Choroid plexus epithelial cell (primary cell): Measurements from ENCODE around the gene CSTF2T.

Experiments
- DNase-seq: peaks from one replicate; pipeline ENCODE4 v3.0.0-alpha.2; 2010; ENCODE audit warnings: low read depth
- H3K4me3 ChIP-seq: 2 replicates; pipeline ENCODE4 v1.5.1; 2011; ENCODE audit warnings: low read depth, mild to moderate bottlenecking, control low read depth, low read length, moderate library complexity
- CTCF ChIP-seq: conservative IDR thresholded peaks from 2 replicates; pipeline ENCODE4 v1.5.1; 2011; ENCODE audit warnings: low read depth, mild to moderate bottlenecking, control low read depth, inconsistent platforms, low read length, moderate library complexity

The CSTF2T gene

DNA sequence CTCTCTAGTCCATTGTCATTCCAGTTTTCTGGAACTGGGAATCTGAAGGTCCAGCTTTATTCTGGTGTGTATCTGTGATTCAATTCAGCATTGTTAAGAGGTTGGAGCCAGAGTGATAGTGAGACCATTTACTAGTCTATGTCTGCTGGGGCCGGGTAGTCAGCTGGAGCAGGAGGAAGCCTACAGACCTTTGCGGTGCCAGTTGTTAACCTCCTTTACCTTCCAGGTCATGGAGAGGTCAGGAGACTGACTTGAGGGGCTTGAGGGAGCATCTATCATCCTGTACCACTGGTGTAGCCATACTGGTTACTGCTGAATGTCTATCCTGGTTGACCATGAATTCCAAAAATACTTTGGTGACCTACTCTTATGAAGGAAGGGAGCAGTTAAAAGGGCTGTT, 9.2 kb upstream of the CSTF2T start:
- no peak overlapping the region for H3K4me3 ChIP-seq
- DNase-seq, result no peak
- TF ChIP-seq CTCF, result no peak

DNA sequence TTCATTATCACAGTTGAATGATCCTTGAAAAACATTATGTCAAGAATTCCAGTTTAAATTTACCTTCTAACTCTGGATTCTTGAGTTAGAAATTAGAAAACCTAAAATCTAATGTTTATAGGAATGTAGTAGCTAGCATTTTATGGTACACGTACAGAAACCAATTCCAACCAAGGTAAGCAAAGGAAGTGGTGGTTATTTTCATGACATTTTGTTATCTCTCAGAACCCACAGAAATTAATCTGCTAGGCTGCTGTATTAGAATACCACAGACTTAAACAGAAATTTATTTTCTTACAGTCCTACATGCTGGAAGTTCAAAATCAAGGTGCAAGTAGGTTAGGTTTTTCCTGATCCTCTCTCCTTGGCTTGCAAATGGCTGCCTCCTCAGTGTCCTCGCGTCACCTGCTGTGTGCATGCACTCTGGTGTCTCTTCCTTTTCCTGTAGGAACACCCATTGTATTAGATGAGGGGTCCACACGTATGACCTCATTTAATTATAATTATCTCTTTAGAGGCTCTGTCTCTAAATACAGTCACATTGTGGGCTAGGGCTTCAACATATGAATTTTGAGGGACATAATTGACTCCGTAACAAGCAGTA, 8.5 kb upstream of the CSTF2T start:
- no peak overlapping the region for H3K4me3 ChIP-seq
- no peak for TF ChIP-seq CTCF
- no peak for DNase-seq

- no peak for DNase-seq
- no peak for TF ChIP-seq CTCF
These were observed 8.0 kb upstream of the CSTF2T start for GRCh38 chr10:51707392-51707791.

GRCh38 chr10:51706225-51706624, 6.8 kb upstream of the CSTF2T start:
- peak; percentile 38 for DNase-seq
- no peak for TF ChIP-seq CTCF
- no peak overlapping the region for H3K4me3 ChIP-seq

More at GRCh38 chr10:51707392-51707791, 8.0 kb upstream of the CSTF2T start:
- no peak overlapping the region for H3K4me3 ChIP-seq

- no peak for DNase-seq
- no peak for TF ChIP-seq CTCF
- no peak overlapping the region for H3K4me3 ChIP-seq
These were observed 6.4 kb upstream of the CSTF2T start for GRCh38 chr10:51705774-51706173.

DNA sequence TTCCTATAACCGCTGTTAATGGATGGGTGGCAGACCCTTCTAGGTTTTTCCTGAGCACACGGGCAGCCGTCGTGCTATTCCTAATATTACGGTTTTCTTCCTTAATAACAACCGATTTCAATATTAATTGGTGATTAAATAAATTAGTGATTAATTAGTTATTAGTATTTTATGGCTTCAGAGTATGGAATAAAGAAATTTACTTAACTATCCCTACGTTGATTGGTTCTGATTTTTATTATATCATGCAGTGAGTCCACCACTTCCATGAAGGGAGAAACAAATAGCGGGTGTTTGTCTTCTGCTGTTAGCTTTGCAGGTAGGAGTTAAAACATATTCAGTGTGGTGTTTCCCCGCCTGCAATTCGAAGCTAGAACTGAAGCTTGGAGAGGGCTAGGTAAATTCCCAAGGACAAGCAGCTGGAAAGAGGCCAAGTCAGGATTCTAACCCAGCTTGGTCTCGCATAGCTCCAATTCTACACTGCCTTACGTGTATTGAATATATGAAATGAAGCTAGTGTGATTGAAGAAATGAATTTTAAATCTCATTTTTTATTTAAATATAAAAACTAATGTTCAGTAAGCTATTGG, 928 bp upstream of the CSTF2T start:
- TF ChIP-seq CTCF, result no peak
- DNase-seq, result peak; percentile 71
- peak overlapping the region; percentile 90 for H3K4me3 ChIP-seq

DNA sequence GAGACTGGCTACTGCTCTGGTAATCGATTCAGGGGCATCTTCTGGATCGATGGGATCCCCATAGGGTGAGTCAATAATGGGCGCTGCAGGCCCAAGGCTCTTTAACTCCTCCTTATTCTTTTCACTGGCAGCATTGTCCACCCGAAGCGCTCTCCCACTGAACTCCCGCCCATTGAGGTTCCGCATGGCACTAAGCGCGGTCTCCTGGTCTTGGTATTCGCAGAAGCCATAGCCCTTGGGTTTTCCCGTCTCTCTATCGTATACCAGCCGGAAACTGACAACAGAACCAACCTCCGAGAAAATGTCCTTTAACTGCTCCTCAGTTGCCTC, 285 bp downstream of the CSTF2T start:
- DNase-seq, result no peak
- TF ChIP-seq CTCF, result no peak
- H3K4me3 ChIP-seq, result peak overlapping the region; percentile 90
